ENCODE measurements around the gene LYZ.

DNA sequence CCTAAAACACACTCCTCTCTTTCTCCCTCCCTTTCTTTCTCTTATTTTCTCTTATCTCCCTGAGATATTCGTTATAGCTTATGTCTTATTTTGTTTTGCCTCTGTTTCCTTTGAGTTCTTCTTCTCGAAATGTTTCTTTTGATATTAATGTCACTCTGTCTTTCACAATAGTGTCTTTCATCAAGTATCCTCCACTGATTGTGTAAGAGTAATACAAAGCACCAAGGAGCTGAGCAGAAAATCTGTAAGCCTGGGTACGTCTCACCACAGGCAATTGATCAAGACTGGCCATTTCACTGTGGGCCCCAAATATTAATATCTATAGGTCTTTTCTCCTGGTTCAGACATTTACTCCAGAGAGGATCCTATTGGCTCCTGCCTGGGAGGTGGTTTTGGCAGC is 4.8 kb upstream of the LYZ start:
- TF ChIP-seq ELF1 (IDR thresholded peaks at IDR 0.05; ENCODE audit: borderline replicate concordance, low read depth) = no peak
- no peak for TF ChIP-seq CTCF (IDR thresholded peaks at IDR 0.05 in 2 of 3, conservative IDR thresholded peaks at IDR 0.05 in 1 of 3; ENCODE audit: borderline replicate concordance in 1 of 3, insufficient read depth in 1 of 3, low read depth in 2 of 3, low read length in 2 of 3)
- TF ChIP-seq EZH2phosphoT487 (IDR thresholded peaks at IDR 0.05; ENCODE audit: borderline replicate concordance) = no peak
- TF ChIP-seq SRF (IDR thresholded peaks at IDR 0.05; ENCODE audit: low read depth) = no peak
- no peak for TF ChIP-seq EZH2 (IDR thresholded peaks at IDR 0.05)
- no peak for TF ChIP-seq JUND (IDR thresholded peaks at IDR 0.05)
- TF ChIP-seq POLR2A (IDR thresholded peaks at IDR 0.05; ENCODE audit: borderline replicate concordance, extremely low read depth, insufficient read depth, insufficient read length) = no peak
- TF ChIP-seq SIN3A (IDR thresholded peaks at IDR 0.05; ENCODE audit: low read depth) = no peak
- TF ChIP-seq CEBPB (IDR thresholded peaks at IDR 0.05; ENCODE audit: low read depth) = no peak
